Heart right ventricle (tissue), 16 donors: Measurements from ENCODE around the gene CNDP2. TPM values are rescaled to one million over a fixed set of nuclear protein-coding genes. Genes with fewer than 3 reads are reported as not detected.

Source experiments
- ATAC-seq, 8 donors: fragments of 200-7000 bp; cut with Tn5 transposase; one replicate each; pipeline ENCODE4 v1.9.1; 2020; ENCODE audit warnings: mild to moderate bottlenecking in 8 of 8, moderate library complexity in 8 of 8, moderate number of reproducible peaks in 1 of 8
- DNase-seq, 2 donors: peaks; one replicate each; pipeline ENCODE4 v3.0.0-alpha.2; 2020
- H3K27ac ChIP-seq, 10 donors: fragments of 200-600 bp; sonication (generic) in 2 of 10; one replicate each; pipeline versions ENCODE4 v1.5.0 to v1.8.0; 2020 to 2022; ENCODE audit warnings: mild to moderate bottlenecking in 3 of 10
- H3K27me3 ChIP-seq, 7 donors: fragments of 200-600 bp; one replicate each; pipeline ENCODE4 v1.8.0; 2021 to 2022; ENCODE audit warnings: mild to moderate bottlenecking in 2 of 7
- H3K36me3 ChIP-seq, 9 donors: fragments of 200-600 bp; sonication (generic) in 1 of 9; one replicate each; pipeline versions ENCODE4 v1.5.0 to v1.8.0; 2020 to 2022; ENCODE audit warnings: mild to moderate bottlenecking in 2 of 9
- H3K4me1 ChIP-seq, 9 donors: fragments of 200-600 bp; sonication (generic) in 1 of 9; one replicate each; pipeline versions ENCODE4 v1.5.0 to v1.8.0; 2020 to 2022; ENCODE audit warnings: mild to moderate bottlenecking in 4 of 9
- H3K4me3 ChIP-seq, 10 donors: fragments of 200-600 bp; sonication (generic) in 2 of 10; one replicate each; pipeline versions ENCODE4 v1.5.0 to v1.8.0; 2020 to 2022; ENCODE audit warnings: mild to moderate bottlenecking in 7 of 10, moderate library complexity in 2 of 10
- H3K9me3 ChIP-seq, 11 donors: fragments of 200-600 bp in 10 of 11; sonication (generic) in 2 of 11; one replicate each; pipeline versions ENCODE4 v1.5.0 to v1.8.0; 2013 to 2022; ENCODE audit warnings: mild to moderate bottlenecking in 2 of 11, control low read depth in 1 of 11, moderate library complexity in 1 of 11
- WGBS, 2 donors: extraction: QIAGEN DNeasy Blood & Tissue Kit; methylation state at CpG; one replicate each; pipeline ENCODE4 v1.1.7; 2013; ENCODE audit warnings: inconsistent platforms in 1 of 2; 5-methylcytosine and 5-hydroxymethylcytosine counted together
- intact Hi-C, 10 donors: fragments of 100-400 bp; cut with DNase I; formaldehyde crosslinking; loops; one replicate each; pipeline versions ENCODE4 v1.11.1 to v1.14.2; 2022
- polyA plus RNA-seq, 2 donors: library from polyadenylated mRNA; stranded (reverse); fragments of 200-250 nt; gene quantifications; one replicate each; pipeline ENCODE4 v1.2.3, GENCODE V29; 2013
- total RNA-seq, 10 donors: library from RNA; stranded (reverse); fragmentation: NEBNext Ultra II Directional in 3 of 10; extraction: Animal tissue kit (Norgen Biotek cat#: 25700) in 3 of 10; gene quantifications; one replicate each; pipeline versions ENCODE4 v1.2.1 to v1.2.4, GENCODE V29; 2021 to 2023
- TF ChIP-seq, protein P1 (sequence below), 9 donors: fragments of 200-600 bp; sonication (generic) in 2 of 9; IDR thresholded peaks; one replicate each; pipeline versions ENCODE4 v1.5.0 to v1.8.0; 2021 to 2022; ENCODE audit warnings: antibody characterized with exemption in 9 of 9, mild to moderate bottlenecking in 5 of 9, moderate library complexity in 1 of 9
- donor health status: Arrhythmogenic right ventricular cardiomyopathy.
- donor health status: ischemic (EF 13 %, LVEDD 7.1; RV severe dilation, severe dysfunction).
- donor health status: healthy with polysubstance abuse.
- donor health status: DM: no; HTN: yes; CAD: no.
- donor health status: DM: no; HTN: no; CAD: no.
- donor health status: ischemic (EF 25% LVEDD 6.9; RV normal size, moderate dysfunction).
- donor health status: ischemic (EF 25% LVEDD 5.7; RV mildly dilated, moderate dysfunction).
- donor health status: healthy.
- donor health status: DM: yes; HTN: yes; CAD: no.
- donor health status: Ischemic cardiomyopathy.
- donor health status: ischemic (EF 35%, LVEDD 5.7; RV mildly dilated, moderate dysfunction).
- donor health status: nonischemic (EF 11% LVEDD 7.7; RV severe dilation, severe dysfunction).
- donor health status: DM: yes; HTN: yes; CAD: no.
- donor health status: PGD.
- donor health status: ischemic (EF 29% LVEDD 5.4; RV normal size, mild dysfunction).
- donor health status: nonischemic (EF 23%, LVEDD 6.1; RV moderate dilation, normal function).

The CNDP2 gene
- total and polyA plus RNA-seq, 12 donors = 48.9 to 117 (median 73.2) TPM

DNA sequence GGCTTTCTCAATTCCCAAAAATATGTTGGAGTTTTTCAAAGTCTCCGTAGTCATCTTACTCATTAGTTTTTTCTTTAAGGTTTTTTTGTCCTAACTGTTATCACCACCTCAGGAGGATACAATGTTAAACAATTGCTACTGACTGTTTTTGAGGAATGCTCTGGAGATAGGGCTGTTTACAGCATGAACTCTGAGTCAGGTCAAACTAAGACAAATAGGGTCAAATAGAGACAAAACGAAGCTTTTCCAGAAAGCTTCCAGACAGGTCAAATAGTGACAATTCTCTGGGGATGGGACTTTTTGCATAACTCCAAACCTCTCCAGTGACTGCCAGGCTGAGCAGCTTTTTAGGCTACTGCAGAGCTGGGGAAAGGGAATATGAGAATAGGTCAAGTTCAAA, 23.9 kb upstream of the CNDP2 start:
- intact Hi-C loops = loop anchor here in 2 of 10 donors (10.0 kb wide), 1 partner anchor 278 kb away; no protein-coding TSS in a partner anchor
- WGBS, 2 donors = 53% methylated on average over 2 of the region's 2 CpGs

GRCh38 chr18:74473976-74474640, 22.1 kb upstream of the CNDP2 start:
- Histone ChIP-seq H3K4me1 (peaks cover 0 to 13% (median 5%) of the 10 kb centered on the region in 9 donors), H3K27me3 (no peaks in the 10 kb centered on the region), H3K27ac (no peak overlapping the region), H3K9me3 (peaks cover 0 to 16% (median 0%) of the 10 kb centered on the region in 11 donors), H3K36me3 (no peaks in the 10 kb centered on the region), H3K4me3 (no peak overlapping the region)
- WGBS, 2 donors = 93 to 94% methylated on average over 3 of the region's 3 CpGs
- DNase-seq (no peak), ATAC-seq (no peak)
- intact Hi-C loops = loop anchor here in 2 of 10 donors (10.0 kb wide), 1 partner anchor 279 kb away; no protein-coding TSS in a partner anchor
- TF ChIP-seq, protein P1, sequence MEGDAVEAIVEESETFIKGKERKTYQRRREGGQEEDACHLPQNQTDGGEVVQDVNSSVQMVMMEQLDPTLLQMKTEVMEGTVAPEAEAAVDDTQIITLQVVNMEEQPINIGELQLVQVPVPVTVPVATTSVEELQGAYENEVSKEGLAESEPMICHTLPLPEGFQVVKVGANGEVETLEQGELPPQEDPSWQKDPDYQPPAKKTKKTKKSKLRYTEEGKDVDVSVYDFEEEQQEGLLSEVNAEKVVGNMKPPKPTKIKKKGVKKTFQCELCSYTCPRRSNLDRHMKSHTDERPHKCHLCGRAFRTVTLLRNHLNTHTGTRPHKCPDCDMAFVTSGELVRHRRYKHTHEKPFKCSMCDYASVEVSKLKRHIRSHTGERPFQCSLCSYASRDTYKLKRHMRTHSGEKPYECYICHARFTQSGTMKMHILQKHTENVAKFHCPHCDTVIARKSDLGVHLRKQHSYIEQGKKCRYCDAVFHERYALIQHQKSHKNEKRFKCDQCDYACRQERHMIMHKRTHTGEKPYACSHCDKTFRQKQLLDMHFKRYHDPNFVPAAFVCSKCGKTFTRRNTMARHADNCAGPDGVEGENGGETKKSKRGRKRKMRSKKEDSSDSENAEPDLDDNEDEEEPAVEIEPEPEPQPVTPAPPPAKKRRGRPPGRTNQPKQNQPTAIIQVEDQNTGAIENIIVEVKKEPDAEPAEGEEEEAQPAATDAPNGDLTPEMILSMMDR (IDR thresholded peaks at IDR 0.05) = no peak

More for the DNA sequence above, 23.9 kb upstream of the CNDP2 start:
- no peak overlapping the region for H3K27ac ChIP-seq
- no peaks in the 10 kb centered on the region for H3K36me3 ChIP-seq
- H3K27me3 ChIP-seq = no peaks in the 10 kb centered on the region
- H3K4me3 ChIP-seq = no peak overlapping the region
- DNase-seq (no peak), ATAC-seq (no peak)
- peaks cover 0 to 23% (median 7%) of the 10 kb centered on the region in 9 donors for H3K4me1 ChIP-seq
- TF ChIP-seq, protein P1 (IDR thresholded peaks at IDR 0.05) = no peak
- peaks cover 0 to 16% (median 0%) of the 10 kb centered on the region in 11 donors for H3K9me3 ChIP-seq

GRCh38 chr18:74476140-74476539, 20.0 kb upstream of the CNDP2 start:
- peaks cover 0 to 6% (median 0%) of the 10 kb centered on the region in 11 donors for H3K9me3 ChIP-seq
- WGBS, 2 donors = 9 to 11% methylated on average over 6 of the region's 6 CpGs
- intact Hi-C loops = loop anchor here (1.0 to 10.0 kb wide), 5 partner anchors 121 to 281 kb away; no protein-coding TSS in a partner anchor
- H3K36me3 ChIP-seq = no peaks in the 10 kb centered on the region
- peak in 5 of 8 donors; percentile 33 to 76 (median 64) for ATAC-seq
- no peak overlapping the region for H3K27ac ChIP-seq
- H3K4me3 ChIP-seq = no peak overlapping the region
- H3K27me3 ChIP-seq = no peaks in the 10 kb centered on the region
- peaks cover 0 to 25% (median 4%) of the 10 kb centered on the region in 9 donors for H3K4me1 ChIP-seq
- peak; percentile 42 to 65 for DNase-seq
- TF ChIP-seq, protein P1 (IDR thresholded peaks at IDR 0.05) = peak; percentile 68 to 87 (median 80)

GRCh38 chr18:74477771-74478170, 18.4 kb upstream of the CNDP2 start:
- Histone ChIP-seq H3K27ac (no peak overlapping the region), H3K27me3 (no peaks in the 10 kb centered on the region), H3K9me3 (no peaks in the 10 kb centered on the region), H3K4me1 (peaks cover 0 to 27% (median 4%) of the 10 kb centered on the region in 9 donors), H3K36me3 (no peaks in the 10 kb centered on the region), H3K4me3 (no peak overlapping the region)
- DNase-seq (no peak), ATAC-seq (no peak)
- 84 to 88% methylated on average over 8 of the region's 8 CpGs for WGBS, 2 donors
- intact Hi-C loops = loop anchor here in 8 of 10 donors (2.0 to 10.0 kb wide), 4 partner anchors 123 to 283 kb away; no protein-coding TSS in a partner anchor
- TF ChIP-seq, protein P1 (IDR thresholded peaks at IDR 0.05) = no peak
